ENCODE data around the gene SLC38A3. TPM values are rescaled to one million over a fixed set of nuclear protein-coding genes. Genes with fewer than 3 reads are reported as not detected.

Gene SLC38A3
- total RNA-seq (0.60 and 0.65 TPM in 2 replicates), polyA plus RNA-seq (0.94 and 1.1 TPM in 2 replicates), polyA minus RNA-seq (not detected in 2 replicates), Bru-seq, nascent RNA (percentile 9 among the genes with signal in this experiment), BruChase-seq, experiment 1, labeled RNA remaining after a 6-hour chase (percentile 15 among the genes with signal in this experiment), BruChase-seq, experiment 2, labeled RNA remaining after a 2-hour chase (percentile 9 among the genes with signal in this experiment)
- polyA plus RNA-seq (2011; cell fraction: cytosol; rRNA removed) = 0.21 and 0.23 TPM in 2 replicates
- 1.0 and 1.2 TPM in 2 replicates for polyA plus RNA-seq (2011; cell fraction: nucleus; rRNA removed)
- polyA plus RNA-seq (2012) = 0.24 TPM in 1 of 2 replicates, not detected in the other
- not detected for polyA minus RNA-seq (2011; cell fraction: cytosol; rRNA and poly(A)+ RNA removed)
- 0.72 and 0.77 TPM in 2 replicates for polyA minus RNA-seq (2011; cell fraction: nucleus; rRNA and poly(A)+ RNA removed)
- long read RNA-seq, partial matches to known transcripts = 0 of 1 reads
- long read RNA-seq, other reads (novel, unspliced or antisense) = 0 of 1 reads

DNA sequence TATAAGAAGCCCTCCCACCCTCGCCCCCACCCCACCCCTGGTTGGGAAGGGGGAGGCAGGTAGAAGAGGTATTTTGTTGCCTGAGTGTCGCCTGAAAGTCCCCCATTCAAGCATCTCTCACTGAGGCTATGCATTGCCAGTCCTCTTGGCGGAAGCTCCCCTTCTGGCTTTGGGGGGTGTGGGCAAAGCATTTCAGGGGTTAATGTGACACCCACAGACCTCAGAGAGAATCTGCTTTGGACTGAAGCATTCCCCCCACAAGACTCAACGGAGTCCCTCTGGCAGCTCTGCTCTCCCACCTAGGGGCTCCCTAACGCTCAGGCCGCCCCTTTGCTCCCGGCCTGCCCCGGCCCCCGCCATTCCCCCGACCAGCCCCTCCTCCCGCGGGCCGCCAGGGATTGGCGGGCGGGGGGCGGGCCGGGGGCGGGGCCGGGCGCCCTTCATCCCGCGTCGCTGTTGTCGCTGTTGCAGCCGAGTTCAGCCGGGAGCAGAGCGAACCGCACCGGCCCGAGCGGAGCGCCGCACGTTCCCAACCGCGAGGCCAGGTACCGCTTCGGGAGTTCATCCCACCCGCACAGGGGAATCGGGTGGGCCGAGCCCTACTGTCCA, at the start of gene SLC38A3:
Gene SLC38A3, plus strand, starts transcription at position 468 of the 609 bp plus-strand sequence. CDS start 8,929 bp downstream, outside the sequence.
- H3K4me1 ChIP-seq (ENCODE audit: control insufficient read depth, extremely low read depth, insufficient read depth, low read length) = peaks cover 3% of the 10 kb centered on the region
- intact Hi-C loops (cut with micrococcal nuclease) = no loop called here
- H3K9ac ChIP-seq (replicated peaks; ENCODE audit: extremely low read depth, insufficient read depth, low read length) = no peak within 1 kb of the TSS
- H2AFZ ChIP-seq (ENCODE audit: low read depth, low read length) = peak within 1 kb of the TSS; percentile 39
- H3K9me3 ChIP-seq (replicated peaks; ENCODE audit: control insufficient read depth, insufficient read depth, low read length) = no peaks in the 10 kb centered on the region
- TF ChIP-seq, protein P1, sequence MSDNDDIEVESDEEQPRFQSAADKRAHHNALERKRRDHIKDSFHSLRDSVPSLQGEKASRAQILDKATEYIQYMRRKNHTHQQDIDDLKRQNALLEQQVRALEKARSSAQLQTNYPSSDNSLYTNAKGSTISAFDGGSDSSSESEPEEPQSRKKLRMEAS (IDR thresholded peaks at IDR 0.05; ENCODE audit: insufficient read depth, insufficient read length) = no peak
- no peak for TF ChIP-seq POLR2A (IDR thresholded peaks at IDR 0.05; ENCODE audit: low read depth, low read length)
- no peak for TF ChIP-seq GATA2 (IDR thresholded peaks at IDR 0.05; ENCODE audit: insufficient read depth, insufficient read length, low read depth, low read length)
- no peak for TF ChIP-seq POLR2AphosphoS5 (IDR thresholded peaks at IDR 0.05; ENCODE audit: insufficient read depth, low read depth, low read length)
- TF ChIP-seq CTCF (IDR thresholded peaks at IDR 0.05; ENCODE audit: extremely low read depth in 1 of 2, insufficient read depth in 1 of 2, low read depth in 1 of 2, low read length in 2 of 2) = no peak
- TF ChIP-seq MYC (IDR thresholded peaks at IDR 0.05; ENCODE audit: low read depth, low read length) = no peak
- no peak for TF ChIP-seq JUN (IDR thresholded peaks at IDR 0.05; ENCODE audit: borderline replicate concordance, insufficient read depth, insufficient read length, low read depth)
- no peak for TF ChIP-seq FOS (IDR thresholded peaks at IDR 0.05; ENCODE audit: borderline replicate concordance, insufficient read depth, low read length)
- TF ChIP-seq EZH2 (IDR thresholded peaks at IDR 0.05; ENCODE audit: borderline replicate concordance, low read depth, low read length, severe bottlenecking) = no peak
- no peak for FAIRE-seq
- H3K4me2 ChIP-seq (ENCODE audit: insufficient read depth, low read length) = peak within 1 kb of the TSS; percentile 59
- no peaks in the 10 kb centered on the region for H4K20me1 ChIP-seq (replicated peaks; ENCODE audit: control insufficient read depth, extremely low read depth, insufficient read depth, low read length)
- H3K79me2 ChIP-seq (ENCODE audit: control insufficient read depth, insufficient read depth, low read length) = no peaks in the 10 kb centered on the region
- peak within 1 kb of the TSS in 2 of 3 experiments; percentile 27 to 36 for H3K4me3 ChIP-seq (replicated peaks in 1 of 3; ENCODE audit: insufficient read depth in 1 of 3, low read depth in 1 of 3, low read length in 3 of 3)
- H3K9me1 ChIP-seq (replicated peaks; ENCODE audit: control insufficient read depth, extremely low read depth, insufficient read depth, low read length) = no peaks in the 10 kb centered on the region
- ChIA-PET POLR2A (interaction anchor here (0.6 kb wide), 1 partner anchor 58 kb away, joined by 16 read pairs; no protein-coding TSS in a partner anchor), CTCF (interaction anchor here (1.1 to 4.8 kb wide), 3 partner anchors 10 to 21 kb away, joined by 3 to 43 read pairs (median 34); no protein-coding TSS in a partner anchor)
- peak; percentile 23 for DNase-seq (ENCODE audit: low read depth, low spot score)
- dilution Hi-C loops (cut with MboI; ENCODE audit: extremely low pct_ligation_motif_present, low sequenced_read_pairs) = no loop called here
- H3K27ac ChIP-seq (ENCODE audit: insufficient read depth, low read depth, low read length) = no peak within 1 kb of the TSS
- H3K27me3 ChIP-seq (ENCODE audit: control insufficient read depth in 2 of 2, insufficient read depth in 2 of 2, low read length in 2 of 2) = peaks cover 18% of the 10 kb centered on the region in 2 experiments
- BruUV-seq (replicated peaks) = no TSS peak
- no peaks in the 10 kb centered on the region for H3K36me3 ChIP-seq (ENCODE audit: control insufficient read depth in 2 of 2, extremely low read depth in 1 of 2, insufficient read depth in 2 of 2, low read length in 2 of 2)
